SK-N-SH (cell line): ENCODE results near the gene DGLUCY. TPM values are rescaled to one million over a fixed set of nuclear protein-coding genes. Genes with fewer than 3 reads are reported as not detected.

ENCODE experiments used
- CTCF ChIA-PET: fragments of 300-600, 350-600 bp; formaldehyde crosslinking; extraction: SDS; loops from one replicate; lab custom pipeline; 2021; lab: Yijun Ruan, JAX
- POLR2A ChIA-PET: fragments of 350-600 bp; sonication (Branson Sonifier 250); formaldehyde crosslinking; extraction: SDS; loops from one replicate; lab custom pipeline; 2020; ENCODE audit warnings: antibody characterized with exemption, inconsistent platforms; lab: Yijun Ruan, JAX
- DNase-seq: peaks from one replicate; pipeline ENCODE4 v3.0.0; 2012
- H2AFZ ChIP-seq: fragments of 200-600 bp; sonication (generic); 2 replicates; pipeline ENCODE4 v1.8.1; 2016; ENCODE audit warnings: antibody characterized with exemption, mild to moderate bottlenecking, low read depth
- H3F3A ChIP-seq: fragments of 200-600 bp; sonication (generic); replicated peaks from 2 replicates; pipeline ENCODE3; 2016; ENCODE audit warnings: antibody characterized with exemption, mild to moderate bottlenecking; ENCODE audit not compliant: insufficient read depth
- H3K27ac ChIP-seq, 2 experiments: fragments of 200-500 bp in 1 of 2; fragments of 200-600 bp in 1 of 2; sonication (Bioruptor generic) in 1 of 2; sonication (generic), shearing (Covaris generic) in 1 of 2; 2 replicates each; pipeline versions ENCODE4 v1.5.1 to v1.6.1; 2014 to 2016; ENCODE audit warnings: low read depth in 2 of 2, inconsistent platforms in 1 of 2, low read length in 1 of 2, mild to moderate bottlenecking in 1 of 2, mixed read lengths in 1 of 2
- H3K27me3 ChIP-seq: fragments of 200-600 bp; sonication (generic), shearing (Covaris generic); 2 replicates; pipeline ENCODE4 v1.6.1; 2016; ENCODE audit warnings: mixed run types; ENCODE audit not compliant: insufficient read depth
- H3K36me3 ChIP-seq, 2 experiments: fragments of 200-500 bp in 1 of 2; fragments of 200-600 bp in 1 of 2; sonication (Bioruptor generic) in 1 of 2; sonication (generic) in 1 of 2; replicated peaks in 1 of 2; 2 replicates each; pipeline versions ENCODE3 to v1.5.1; 2014 to 2016; ENCODE audit warnings: low read length in 1 of 2, mild to moderate bottlenecking in 1 of 2; ENCODE audit not compliant: insufficient read depth in 2 of 2, control insufficient read depth in 1 of 2
- H3K4me1 ChIP-seq, 2 experiments: fragments of 200-500 bp in 1 of 2; fragments of 200-600 bp in 1 of 2; sonication (Bioruptor generic) in 1 of 2; sonication (generic), shearing (Covaris generic) in 1 of 2; 2 replicates each; pipeline versions ENCODE4 v1.5.1 to v1.6.1; 2014 to 2016; ENCODE audit warnings: low read depth in 1 of 2, low read length in 1 of 2, mixed run types in 1 of 2; ENCODE audit not compliant: insufficient read depth in 2 of 2, control insufficient read depth in 1 of 2
- H3K4me2 ChIP-seq: fragments of 200-600 bp; sonication (generic), shearing (Covaris generic); 2 replicates; pipeline ENCODE4 v1.6.1; 2017; ENCODE audit warnings: mixed run types
- H3K4me3 ChIP-seq, 2 experiments: fragments of 200-500 bp in 1 of 2; fragments of 200-600 bp in 1 of 2; sonication (Bioruptor generic) in 1 of 2; sonication (generic), shearing (Covaris generic) in 1 of 2; 2 replicates each; pipeline versions ENCODE4 v1.5.1 to v1.8.1; 2014 to 2016; ENCODE audit warnings: low read depth in 2 of 2, inconsistent platforms in 1 of 2, low read length in 1 of 2, mild to moderate bottlenecking in 1 of 2, mixed read lengths in 1 of 2, moderate library complexity in 1 of 2
- H3K79me2 ChIP-seq: fragments of 200-600 bp; sonication (generic); 2 replicates; pipeline ENCODE4 v1.8.1; 2017; ENCODE audit warnings: mild to moderate bottlenecking; ENCODE audit not compliant: insufficient read depth
- H3K9ac ChIP-seq: fragments of 200-600 bp; sonication (generic); 2 replicates; pipeline ENCODE4 v1.6.1; 2017; ENCODE audit warnings: mixed run types
- H3K9me2 ChIP-seq: fragments of 200-600 bp; sonication (generic); 2 replicates; pipeline ENCODE4 v1.6.1; 2017; ENCODE audit warnings: mixed run types
- H3K9me3 ChIP-seq: fragments of 200-600 bp; sonication (generic); 2 replicates; pipeline ENCODE4 v1.6.1; 2017; ENCODE audit warnings: mixed run types, mild to moderate bottlenecking, moderate library complexity
- H4K20me1 ChIP-seq: fragments of 200-600 bp; sonication (generic); 2 replicates; pipeline ENCODE4 v1.6.1; 2017; ENCODE audit warnings: mild to moderate bottlenecking, mixed run types; ENCODE audit not compliant: insufficient read depth
- CHD2 ChIP-seq: fragments of 150-350 bp; IDR thresholded peaks from 2 replicates; pipeline ENCODE4 v1.6.1; 2018; ENCODE audit warnings: low read length; ENCODE audit not compliant: partially characterized antibody
- ELF1 ChIP-seq: IDR thresholded peaks from 2 replicates; pipeline ENCODE4 v1.4.0; 2012
- FOSL2 ChIP-seq: IDR thresholded peaks from 2 replicates; pipeline ENCODE4 v1.4.0; 2012; ENCODE audit warnings: low read depth, mild to moderate bottlenecking, moderate library complexity, borderline replicate concordance
- GABPA ChIP-seq: IDR thresholded peaks from 2 replicates; pipeline ENCODE4 v1.4.0; 2012; ENCODE audit warnings: low read depth, mild to moderate bottlenecking
- RAD21 ChIP-seq: IDR thresholded peaks from 2 replicates; pipeline ENCODE4 v1.6.1; 2012; ENCODE audit warnings: mild to moderate bottlenecking, low read length
- RCOR1 ChIP-seq: fragments of 150-350 bp; IDR thresholded peaks from 2 replicates; pipeline ENCODE4 v1.6.1; 2017; ENCODE audit warnings: antibody characterized with exemption, low read length
- TAF1 ChIP-seq: IDR thresholded peaks from 2 replicates; pipeline ENCODE4 v1.6.1; 2012; ENCODE audit warnings: low read depth, mild to moderate bottlenecking, low read length, moderate library complexity, borderline replicate concordance
- TCF12 ChIP-seq: IDR thresholded peaks from 2 replicates; pipeline ENCODE4 v1.4.0; 2012
- TEAD4 ChIP-seq: IDR thresholded peaks from 2 replicates; pipeline ENCODE4 v1.4.0; 2012; ENCODE audit warnings: mild to moderate bottlenecking, borderline replicate concordance; ENCODE audit not compliant: insufficient read depth
- WGBS: methylation state at CpG from one replicate; pipeline ENCODE4 v1.1.6; 2017; ENCODE audit warnings: low lambda C conversion rate; 5-methylcytosine and 5-hydroxymethylcytosine counted together
- polyA plus RNA-seq, 3 experiments: library from polyadenylated mRNA; depleted of rRNA; stranded (reverse); fragments of >200 nt; gene quantifications; 2 replicates each; pipeline ENCODE4 v1.2.3, GENCODE V29; 2012
- TF ChIP-seq, protein P1 (sequence below): fragments of 150-350 bp; IDR thresholded peaks from 2 replicates; pipeline ENCODE4 v1.6.1; 2016; ENCODE audit warnings: mild to moderate bottlenecking, low read depth, low read length
- TF ChIP-seq, protein P2 (sequence below): IDR thresholded peaks from 2 replicates; pipeline ENCODE4 v1.6.1; 2012; ENCODE audit warnings: mild to moderate bottlenecking, low read depth, low read length, moderate library complexity
- TF ChIP-seq, protein P3 (sequence below): fragments of 200-600 bp; sonication (generic); IDR thresholded peaks from 2 replicates; pipeline ENCODE4 v1.6.1; 2017; ENCODE audit warnings: antibody characterized with exemption, mild to moderate bottlenecking, moderate library complexity
- TF ChIP-seq, protein P4 (sequence below): IDR thresholded peaks from 2 replicates; pipeline ENCODE4; 2012

The DGLUCY gene
- polyA plus RNA-seq, 1 of the 3 experiments (the other 2 are of a cell fraction): 17.2 TPM

DNA sequence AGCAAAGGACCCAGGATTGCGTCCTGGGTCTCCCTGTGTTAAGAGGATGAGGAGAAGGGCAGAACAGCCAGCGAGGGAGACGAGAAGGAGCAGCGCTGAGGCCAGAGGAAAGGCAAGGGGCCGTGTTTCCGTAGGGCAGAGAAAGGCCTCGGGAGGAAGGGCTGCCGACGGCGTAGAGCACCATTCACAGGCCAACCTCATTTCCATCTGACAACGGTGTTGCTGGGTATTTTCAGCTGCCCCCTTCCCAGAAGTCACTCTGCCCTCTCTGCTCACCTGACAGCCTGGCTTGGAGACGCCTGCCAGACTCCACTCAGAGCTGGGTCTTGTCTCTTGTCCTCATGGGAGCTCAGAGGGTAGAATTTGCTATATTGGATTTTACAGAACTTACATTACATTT is 79.2 kb downstream of the DGLUCY start:
- H3K4me1 ChIP-seq: peaks cover 0 to 3% of the 10 kb centered on the region in 2 experiments; a peak in 1 of 4 replicates
- 87% methylated on average over 12 of the region's 12 CpGs for WGBS
- H3K36me3 ChIP-seq: peaks cover 0 to 15% of the 10 kb centered on the region in 2 experiments
- H3F3A ChIP-seq: no peaks in the 10 kb centered on the region
- H3K4me3 ChIP-seq: no peak overlapping the region
- no peak overlapping the region for H3K27ac ChIP-seq
- H3K27me3 ChIP-seq: no peaks in the 10 kb centered on the region
- H3K79me2 ChIP-seq: no peaks in the 10 kb centered on the region
- H2AFZ ChIP-seq: no peak overlapping the region
- H3K9me3 ChIP-seq: no peaks in the 10 kb centered on the region
- POLR2A ChIA-PET: interaction anchor here (0.7 kb wide), 1 partner anchor 21 kb away, joined by 4 read pairs; no protein-coding TSS in a partner anchor
- no peak for TF ChIP-seq RCOR1
- TF ChIP-seq, protein P1, sequence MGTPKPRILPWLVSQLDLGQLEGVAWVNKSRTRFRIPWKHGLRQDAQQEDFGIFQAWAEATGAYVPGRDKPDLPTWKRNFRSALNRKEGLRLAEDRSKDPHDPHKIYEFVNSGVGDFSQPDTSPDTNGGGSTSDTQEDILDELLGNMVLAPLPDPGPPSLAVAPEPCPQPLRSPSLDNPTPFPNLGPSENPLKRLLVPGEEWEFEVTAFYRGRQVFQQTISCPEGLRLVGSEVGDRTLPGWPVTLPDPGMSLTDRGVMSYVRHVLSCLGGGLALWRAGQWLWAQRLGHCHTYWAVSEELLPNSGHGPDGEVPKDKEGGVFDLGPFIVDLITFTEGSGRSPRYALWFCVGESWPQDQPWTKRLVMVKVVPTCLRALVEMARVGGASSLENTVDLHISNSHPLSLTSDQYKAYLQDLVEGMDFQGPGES: no peak
- no peak for TF ChIP-seq GABPA
- TF ChIP-seq, protein P2, sequence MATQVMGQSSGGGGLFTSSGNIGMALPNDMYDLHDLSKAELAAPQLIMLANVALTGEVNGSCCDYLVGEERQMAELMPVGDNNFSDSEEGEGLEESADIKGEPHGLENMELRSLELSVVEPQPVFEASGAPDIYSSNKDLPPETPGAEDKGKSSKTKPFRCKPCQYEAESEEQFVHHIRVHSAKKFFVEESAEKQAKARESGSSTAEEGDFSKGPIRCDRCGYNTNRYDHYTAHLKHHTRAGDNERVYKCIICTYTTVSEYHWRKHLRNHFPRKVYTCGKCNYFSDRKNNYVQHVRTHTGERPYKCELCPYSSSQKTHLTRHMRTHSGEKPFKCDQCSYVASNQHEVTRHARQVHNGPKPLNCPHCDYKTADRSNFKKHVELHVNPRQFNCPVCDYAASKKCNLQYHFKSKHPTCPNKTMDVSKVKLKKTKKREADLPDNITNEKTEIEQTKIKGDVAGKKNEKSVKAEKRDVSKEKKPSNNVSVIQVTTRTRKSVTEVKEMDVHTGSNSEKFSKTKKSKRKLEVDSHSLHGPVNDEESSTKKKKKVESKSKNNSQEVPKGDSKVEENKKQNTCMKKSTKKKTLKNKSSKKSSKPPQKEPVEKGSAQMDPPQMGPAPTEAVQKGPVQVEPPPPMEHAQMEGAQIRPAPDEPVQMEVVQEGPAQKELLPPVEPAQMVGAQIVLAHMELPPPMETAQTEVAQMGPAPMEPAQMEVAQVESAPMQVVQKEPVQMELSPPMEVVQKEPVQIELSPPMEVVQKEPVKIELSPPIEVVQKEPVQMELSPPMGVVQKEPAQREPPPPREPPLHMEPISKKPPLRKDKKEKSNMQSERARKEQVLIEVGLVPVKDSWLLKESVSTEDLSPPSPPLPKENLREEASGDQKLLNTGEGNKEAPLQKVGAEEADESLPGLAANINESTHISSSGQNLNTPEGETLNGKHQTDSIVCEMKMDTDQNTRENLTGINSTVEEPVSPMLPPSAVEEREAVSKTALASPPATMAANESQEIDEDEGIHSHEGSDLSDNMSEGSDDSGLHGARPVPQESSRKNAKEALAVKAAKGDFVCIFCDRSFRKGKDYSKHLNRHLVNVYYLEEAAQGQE: no peak
- no peak for TF ChIP-seq RAD21
- TF ChIP-seq ELF1: no peak
- TF ChIP-seq TCF12: no peak
- no peak for TF ChIP-seq FOSL2
- no peak for TF ChIP-seq TAF1
- TF ChIP-seq, protein P3, sequence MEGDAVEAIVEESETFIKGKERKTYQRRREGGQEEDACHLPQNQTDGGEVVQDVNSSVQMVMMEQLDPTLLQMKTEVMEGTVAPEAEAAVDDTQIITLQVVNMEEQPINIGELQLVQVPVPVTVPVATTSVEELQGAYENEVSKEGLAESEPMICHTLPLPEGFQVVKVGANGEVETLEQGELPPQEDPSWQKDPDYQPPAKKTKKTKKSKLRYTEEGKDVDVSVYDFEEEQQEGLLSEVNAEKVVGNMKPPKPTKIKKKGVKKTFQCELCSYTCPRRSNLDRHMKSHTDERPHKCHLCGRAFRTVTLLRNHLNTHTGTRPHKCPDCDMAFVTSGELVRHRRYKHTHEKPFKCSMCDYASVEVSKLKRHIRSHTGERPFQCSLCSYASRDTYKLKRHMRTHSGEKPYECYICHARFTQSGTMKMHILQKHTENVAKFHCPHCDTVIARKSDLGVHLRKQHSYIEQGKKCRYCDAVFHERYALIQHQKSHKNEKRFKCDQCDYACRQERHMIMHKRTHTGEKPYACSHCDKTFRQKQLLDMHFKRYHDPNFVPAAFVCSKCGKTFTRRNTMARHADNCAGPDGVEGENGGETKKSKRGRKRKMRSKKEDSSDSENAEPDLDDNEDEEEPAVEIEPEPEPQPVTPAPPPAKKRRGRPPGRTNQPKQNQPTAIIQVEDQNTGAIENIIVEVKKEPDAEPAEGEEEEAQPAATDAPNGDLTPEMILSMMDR: no peak
- TF ChIP-seq TEAD4: no peak
- TF ChIP-seq, protein P4, sequence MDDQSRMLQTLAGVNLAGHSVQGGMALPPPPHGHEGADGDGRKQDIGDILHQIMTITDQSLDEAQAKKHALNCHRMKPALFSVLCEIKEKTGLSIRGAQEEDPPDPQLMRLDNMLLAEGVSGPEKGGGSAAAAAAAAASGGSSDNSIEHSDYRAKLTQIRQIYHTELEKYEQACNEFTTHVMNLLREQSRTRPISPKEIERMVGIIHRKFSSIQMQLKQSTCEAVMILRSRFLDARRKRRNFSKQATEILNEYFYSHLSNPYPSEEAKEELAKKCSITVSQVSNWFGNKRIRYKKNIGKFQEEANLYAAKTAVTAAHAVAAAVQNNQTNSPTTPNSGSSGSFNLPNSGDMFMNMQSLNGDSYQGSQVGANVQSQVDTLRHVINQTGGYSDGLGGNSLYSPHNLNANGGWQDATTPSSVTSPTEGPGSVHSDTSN: no peak
- TF ChIP-seq CHD2: no peak
- no peaks in the 10 kb centered on the region for H4K20me1 ChIP-seq
- DNase-seq: no peak
- no peaks in the 10 kb centered on the region for H3K9me2 ChIP-seq
- no peak overlapping the region for H3K4me2 ChIP-seq
- CTCF ChIA-PET: interaction anchor here (0.7 to 2.3 kb wide), 4 partner anchors 16 to 290 kb away, joined by 3 to 7 read pairs (median 4); no protein-coding TSS in a partner anchor
- no peak overlapping the region for H3K9ac ChIP-seq
